Measurements from ENCODE around the gene SLC19A2.

- TF ChIP-seq CTCF (conservative IDR thresholded peaks at IDR 0.05) (no peak), EZH2 (IDR thresholded peaks at IDR 0.05; ENCODE audit: low read depth) (no peak)
These were observed 48.9 kb upstream of the SLC19A2 start for GRCh38 chr1:169534653-169535052.

Measured in PC-9 (cell line).